Calu3 (cell line): Measurements from ENCODE around the gene GTSF1L. TPM values are rescaled to one million over a fixed set of nuclear protein-coding genes. Genes with fewer than 3 reads are reported as not detected.

Experiments
- BruUV-seq: library from RNA; stranded (reverse); fragments of 400-500 nt; replicated peaks from 2 replicates; lab custom pipeline; 2021; lab: Mats Ljungman, UMichigan
- CTCF ChIA-PET: fragments of 300-600 bp; sonication (Branson Sonifier 250); formaldehyde crosslinking; loops from one replicate; lab custom pipeline; 2022; ENCODE audit warnings: antibody characterized with exemption; lab: Charles Lee
- DNase-seq: peaks from one replicate; pipeline ENCODE4 v3.0.0; 2022
- H3K27ac Mint-ChIP-seq: one replicate; pipeline ENCODE4 v1.8.0; 2022; ENCODE audit warnings: mixed read lengths; ENCODE audit not compliant: unreplicated experiment
- H3K27me3 Mint-ChIP-seq: one replicate; pipeline ENCODE4 v1.8.0; 2022; ENCODE audit warnings: mixed read lengths; ENCODE audit not compliant: unreplicated experiment
- H3K36me3 Mint-ChIP-seq: one replicate; pipeline ENCODE4 v1.8.0; 2022; ENCODE audit warnings: mild to moderate bottlenecking, moderate library complexity, mixed read lengths; ENCODE audit not compliant: insufficient read depth, unreplicated experiment
- H3K4me1 Mint-ChIP-seq: one replicate; pipeline ENCODE4 v1.8.0; 2022; ENCODE audit warnings: mild to moderate bottlenecking, low read depth, mixed read lengths; ENCODE audit not compliant: unreplicated experiment
- H3K4me3 Mint-ChIP-seq: one replicate; pipeline ENCODE4 v1.8.0; 2022; ENCODE audit warnings: mild to moderate bottlenecking, low read depth, moderate library complexity, mixed read lengths; ENCODE audit not compliant: unreplicated experiment
- H3K9me3 Mint-ChIP-seq: one replicate; pipeline ENCODE4 v1.8.0; 2022; ENCODE audit warnings: low read depth, mixed read lengths; ENCODE audit not compliant: unreplicated experiment
- intact Hi-C: fragments of 100-400 bp; cut with micrococcal nuclease; formaldehyde crosslinking; loops from one replicate; pipeline ENCODE4 v1.10.0; 2022; ENCODE audit not compliant: unreplicated experiment
- total RNA-seq: library from RNA; stranded (reverse); gene quantifications from 2 replicates; pipeline ENCODE4 v1.2.3, GENCODE V29; 2022
- TF ChIP-seq, protein P1 (sequence below): fragments of 200-600 bp; IDR thresholded peaks from one replicate; pipeline ENCODE4 v1.8.0; 2022; ENCODE audit warnings: antibody characterized with exemption; ENCODE audit not compliant: unreplicated experiment

The GTSF1L gene
- total RNA-seq, 1 experiment from 2014 or later: not detected

- CTCF ChIA-PET: interaction anchor here (0.6 to 0.7 kb wide), 2 partner anchors 9 to 1229 kb away, joined by 3 to 4 read pairs; no protein-coding TSS in a partner anchor
- TF ChIP-seq, protein P1, sequence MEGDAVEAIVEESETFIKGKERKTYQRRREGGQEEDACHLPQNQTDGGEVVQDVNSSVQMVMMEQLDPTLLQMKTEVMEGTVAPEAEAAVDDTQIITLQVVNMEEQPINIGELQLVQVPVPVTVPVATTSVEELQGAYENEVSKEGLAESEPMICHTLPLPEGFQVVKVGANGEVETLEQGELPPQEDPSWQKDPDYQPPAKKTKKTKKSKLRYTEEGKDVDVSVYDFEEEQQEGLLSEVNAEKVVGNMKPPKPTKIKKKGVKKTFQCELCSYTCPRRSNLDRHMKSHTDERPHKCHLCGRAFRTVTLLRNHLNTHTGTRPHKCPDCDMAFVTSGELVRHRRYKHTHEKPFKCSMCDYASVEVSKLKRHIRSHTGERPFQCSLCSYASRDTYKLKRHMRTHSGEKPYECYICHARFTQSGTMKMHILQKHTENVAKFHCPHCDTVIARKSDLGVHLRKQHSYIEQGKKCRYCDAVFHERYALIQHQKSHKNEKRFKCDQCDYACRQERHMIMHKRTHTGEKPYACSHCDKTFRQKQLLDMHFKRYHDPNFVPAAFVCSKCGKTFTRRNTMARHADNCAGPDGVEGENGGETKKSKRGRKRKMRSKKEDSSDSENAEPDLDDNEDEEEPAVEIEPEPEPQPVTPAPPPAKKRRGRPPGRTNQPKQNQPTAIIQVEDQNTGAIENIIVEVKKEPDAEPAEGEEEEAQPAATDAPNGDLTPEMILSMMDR: no peak
- Mint-ChIP-seq H3K27me3 (peaks cover 63% of the 10 kb centered on the region), H3K9me3 (no peaks in the 10 kb centered on the region), H3K4me3 (no peak overlapping the region), H3K4me1 (peaks cover 10% of the 10 kb centered on the region), H3K36me3 (no peaks in the 10 kb centered on the region), H3K27ac (no peak overlapping the region)
- intact Hi-C loops: loop anchor here (1.0 kb wide), 1 partner anchor 335 kb away; no protein-coding TSS in a partner anchor
- peak; percentile 31 for DNase-seq
- no TSS peak for BruUV-seq
These were observed 18.3 kb upstream of the GTSF1L start for GRCh38 chr20:43744966-43745730.

DNA sequence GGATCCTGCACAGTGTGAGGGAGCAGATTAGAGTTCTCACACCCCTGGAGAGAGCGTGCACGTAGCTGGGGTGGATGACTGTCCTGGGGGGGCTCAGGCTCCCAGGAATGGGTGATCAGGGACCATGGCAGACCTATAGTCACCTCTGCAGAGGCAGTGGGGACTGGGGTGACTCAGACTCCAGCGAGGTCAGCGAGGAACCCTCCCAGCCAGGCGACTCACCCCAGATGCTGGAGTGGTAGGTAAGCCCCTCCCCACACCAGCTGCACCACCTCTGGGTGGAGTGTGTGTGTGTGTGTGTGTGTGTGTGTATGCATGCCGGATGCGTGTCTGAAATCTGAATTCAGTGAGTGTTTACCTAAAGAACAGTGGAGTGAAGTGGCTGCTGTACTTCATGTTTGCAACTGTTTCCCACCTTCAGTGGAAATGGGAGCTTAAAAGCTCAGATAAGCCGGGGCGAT, 17.4 kb upstream of the GTSF1L start:
- Mint-ChIP-seq H3K4me3 (no peak overlapping the region), H3K4me1 (peaks cover 10% of the 10 kb centered on the region), H3K36me3 (no peaks in the 10 kb centered on the region), H3K27ac (no peak overlapping the region), H3K9me3 (no peaks in the 10 kb centered on the region), H3K27me3 (peaks cover 57% of the 10 kb centered on the region)
- intact Hi-C loops: no loop called here
- TF ChIP-seq, protein P1: no peak
- DNase-seq: no peak
- BruUV-seq: no TSS peak
- CTCF ChIA-PET: interaction anchor here (0.6 to 0.7 kb wide), 4 partner anchors 8 to 1228 kb away, joined by 3 to 4 read pairs (median 3); no protein-coding TSS in a partner anchor

DNA sequence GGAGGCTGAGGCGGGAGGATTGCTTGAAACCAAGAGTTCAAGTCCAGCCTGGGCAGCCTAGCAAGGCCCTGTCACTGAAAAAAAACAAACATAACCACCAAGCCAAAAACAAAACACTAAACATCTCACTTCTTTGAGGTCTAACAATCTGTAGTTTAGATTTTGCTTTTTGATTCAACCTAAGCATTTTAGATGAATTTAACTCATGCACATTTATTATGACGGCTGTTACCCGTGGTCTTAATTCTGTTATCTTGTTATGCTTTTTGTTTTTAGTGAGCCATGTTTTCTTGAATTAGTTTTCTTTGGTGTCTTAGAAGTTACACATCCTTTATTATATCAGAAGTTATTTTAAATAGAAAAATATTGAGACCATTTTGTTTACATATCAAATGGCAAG, 13.8 kb upstream of the GTSF1L start:
- BruUV-seq: no TSS peak
- intact Hi-C loops: no loop called here
- peaks cover 60% of the 10 kb centered on the region for H3K27me3 Mint-ChIP-seq
- H3K27ac Mint-ChIP-seq: no peak overlapping the region
- H3K4me1 Mint-ChIP-seq: no peaks in the 10 kb centered on the region
- CTCF ChIA-PET: no interaction called here
- TF ChIP-seq, protein P1: no peak
- H3K9me3 Mint-ChIP-seq: no peaks in the 10 kb centered on the region
- H3K36me3 Mint-ChIP-seq: no peaks in the 10 kb centered on the region
- no peak for DNase-seq
- H3K4me3 Mint-ChIP-seq: no peak overlapping the region

GRCh38 chr20:43739148-43739749, 12.4 kb upstream of the GTSF1L start:
- CTCF ChIA-PET: interaction anchor here (1.2 kb wide), 1 partner anchor 23 kb away, joined by 3 read pairs; no protein-coding TSS in a partner anchor
- no TSS peak for BruUV-seq
- H3K4me3 Mint-ChIP-seq: no peak overlapping the region
- no peak for DNase-seq
- intact Hi-C loops: no loop called here
- no peaks in the 10 kb centered on the region for H3K36me3 Mint-ChIP-seq
- no peak overlapping the region for H3K27ac Mint-ChIP-seq
- no peaks in the 10 kb centered on the region for H3K4me1 Mint-ChIP-seq
- peaks cover 71% of the 10 kb centered on the region for H3K27me3 Mint-ChIP-seq
- H3K9me3 Mint-ChIP-seq: no peaks in the 10 kb centered on the region
- TF ChIP-seq, protein P1: no peak
